H1 (cell line): ENCODE measurements around the gene SART1. TPM values are rescaled to one million over a fixed set of nuclear protein-coding genes. Genes with fewer than 3 reads are reported as not detected.
A peak's percentile ranks its signal among the peaks of the same experiment; 100 is the strongest.

Experiments used
- CTCF ChIA-PET: fragments of 300-600 bp; sonication (Branson Sonifier 250); formaldehyde crosslinking; loops from one replicate; lab custom pipeline; 2021; ENCODE audit not compliant: partially characterized antibody; lab: Charles Lee
- POLR2A ChIA-PET: fragments of 300-600 bp; sonication (Branson Sonifier 250); formaldehyde crosslinking; loops from one replicate; lab custom pipeline; 2021; ENCODE audit warnings: inconsistent platforms; ENCODE audit not compliant: partially characterized antibody; lab: Charles Lee
- DNase-seq, 2 experiments: peaks; one replicate each; pipeline versions ENCODE4 v3.0.0 to v3.0.0-alpha.2; 2010 to 2022; ENCODE audit warnings: low spot score in 2 of 2, low read depth in 1 of 2, mixed read lengths in 1 of 2
- FAIRE-seq: peaks from 2 replicates; lab custom pipeline; 2011; peaks lifted over from hg19 to GRCh38; lab: Jason Lieb, UNC
- H2AFZ ChIP-seq: 2 replicates; pipeline ENCODE4 v1.8.1; 2012; ENCODE audit warnings: low read length, inconsistent platforms
- H2AK5ac ChIP-seq: 2 replicates; pipeline ENCODE4 v1.6.1; 2013; ENCODE audit warnings: low read depth, low read length
- H2BK120ac ChIP-seq: replicated peaks from 2 replicates; pipeline ENCODE3; 2013; ENCODE audit warnings: low read depth, low read length, inconsistent platforms
- H2BK12ac ChIP-seq: 2 replicates; pipeline ENCODE4 v1.6.1; 2013; ENCODE audit warnings: low read depth, low read length
- H2BK15ac ChIP-seq: 2 replicates; pipeline ENCODE4 v1.6.1; 2013; ENCODE audit warnings: low read length
- H2BK20ac ChIP-seq: 2 replicates; pipeline ENCODE4 v1.6.1; 2013; ENCODE audit warnings: low read length
- H2BK5ac ChIP-seq: 2 replicates; pipeline ENCODE4 v1.6.1; 2013; ENCODE audit warnings: low read depth, low read length
- H3K14ac ChIP-seq: 2 replicates; pipeline ENCODE4 v1.6.1; 2013; ENCODE audit warnings: inconsistent platforms; ENCODE audit not compliant: insufficient read length
- H3K18ac ChIP-seq: 2 replicates; pipeline ENCODE4 v1.6.1; 2013; ENCODE audit warnings: low read length; ENCODE audit errors: extremely low read depth
- H3K23ac ChIP-seq: 2 replicates; pipeline ENCODE4 v1.6.1; 2013; ENCODE audit warnings: inconsistent platforms; ENCODE audit not compliant: insufficient read length
- H3K23me2 ChIP-seq: 2 replicates; pipeline ENCODE4 v1.6.1; 2013; ENCODE audit warnings: low read depth, low read length
- H3K27ac ChIP-seq: 2 replicates; pipeline ENCODE4 v1.6.1; 2011; ENCODE audit warnings: low read depth, low read length, inconsistent platforms
- H3K27me3 ChIP-seq, 4 experiments: replicated peaks in 1 of 4; 1 replicate in 1 of 4; 2 replicates in 3 of 4; pipeline versions ENCODE4 v1.6.1 to v1.8.1; 2011 to 2013; ENCODE audit warnings: low read length in 3 of 4, mild to moderate bottlenecking in 3 of 4, inconsistent platforms in 2 of 4, mixed read lengths in 2 of 4, moderate library complexity in 1 of 4; ENCODE audit not compliant: control insufficient read depth in 3 of 4, insufficient read depth in 3 of 4; ENCODE audit errors: extremely low read depth in 1 of 4
- H3K36me3 ChIP-seq, 4 experiments: 2 replicates each; pipeline versions ENCODE4 v1.6.1 to v1.8.1; 2011 to 2013; ENCODE audit warnings: mild to moderate bottlenecking in 4 of 4, low read length in 3 of 4, moderate library complexity in 2 of 4, control low read depth in 1 of 4, inconsistent platforms in 1 of 4; ENCODE audit not compliant: insufficient read depth in 4 of 4, control insufficient read depth in 2 of 4
- H3K4ac ChIP-seq: replicated peaks from 2 replicates; pipeline ENCODE3; 2013; ENCODE audit warnings: low read length, low read depth, mixed read lengths, inconsistent platforms; ENCODE audit not compliant: insufficient read length
- H3K4me1 ChIP-seq, 4 experiments: replicated peaks in 1 of 4; 1 replicate in 1 of 4; 2 replicates in 3 of 4; pipeline versions ENCODE4 v1.6.1 to v1.8.1; 2011 to 2013; ENCODE audit warnings: low read length in 3 of 4, inconsistent platforms in 2 of 4, mixed read lengths in 1 of 4; ENCODE audit not compliant: insufficient read depth in 4 of 4, control insufficient read depth in 3 of 4
- H3K4me2 ChIP-seq, 2 experiments: 2 replicates each; pipeline versions ENCODE4 v1.6.1 to v1.8.1; 2011 to 2013; ENCODE audit warnings: low read depth in 2 of 2, low read length in 2 of 2, control low read depth in 1 of 2, inconsistent platforms in 1 of 2, mild to moderate bottlenecking in 1 of 2; ENCODE audit not compliant: insufficient read depth in 1 of 2
- H3K4me3 ChIP-seq, 4 experiments: fragments of 200-600, 300-600 bp in 1 of 4; sonication (generic), shearing (Covaris generic), sonication (Bioruptor Twin) in 1 of 4; 2 replicates each; pipeline versions ENCODE4 v1.5.1 to v1.8.1; 2011 to 2016; ENCODE audit warnings: low read length in 4 of 4, low read depth in 3 of 4, control low read depth in 2 of 4, inconsistent platforms in 2 of 4, mild to moderate bottlenecking in 2 of 4, mixed read lengths in 1 of 4, moderate library complexity in 1 of 4; ENCODE audit not compliant: insufficient read depth in 2 of 4; ENCODE audit errors: extremely low read depth in 1 of 4
- H3K56ac ChIP-seq: replicated peaks from 2 replicates; pipeline ENCODE3; 2013; ENCODE audit warnings: low read depth, mild to moderate bottlenecking, mixed read lengths, low read length, inconsistent platforms; ENCODE audit not compliant: insufficient read length
- H3K79me1 ChIP-seq: 2 replicates; pipeline ENCODE4 v1.6.1; 2013; ENCODE audit warnings: low read depth, low read length, control low read depth
- H3K79me2 ChIP-seq, 2 experiments: 2 replicates each; pipeline versions ENCODE4 v1.6.1 to v1.8.1; 2012 to 2013; ENCODE audit warnings: low read length in 2 of 2, mild to moderate bottlenecking in 2 of 2, inconsistent platforms in 1 of 2; ENCODE audit not compliant: insufficient read depth in 2 of 2, control insufficient read depth in 1 of 2
- H3K9ac ChIP-seq, 4 experiments: replicated peaks in 1 of 4; 1 replicate in 1 of 4; 2 replicates in 3 of 4; pipeline versions ENCODE4 v1.6.1 to v1.8.1; 2011 to 2013; ENCODE audit warnings: low read depth in 3 of 4, low read length in 3 of 4, control low read depth in 2 of 4, mild to moderate bottlenecking in 2 of 4, moderate library complexity in 2 of 4, inconsistent platforms in 1 of 4; ENCODE audit errors: extremely low read depth in 1 of 4
- H3K9me3 ChIP-seq, 2 experiments: 2 replicates each; pipeline versions ENCODE4 v1.6.1 to v1.8.1; 2012 to 2013; ENCODE audit warnings: mild to moderate bottlenecking in 2 of 2, moderate library complexity in 2 of 2, control low read depth in 1 of 2, inconsistent platforms in 1 of 2, low read depth in 1 of 2, low read length in 1 of 2, mixed read lengths in 1 of 2; ENCODE audit not compliant: insufficient read depth in 2 of 2
- H4K20me1 ChIP-seq, 2 experiments: replicated peaks in 1 of 2; 2 replicates each; pipeline versions ENCODE3 to v1.8.1; 2011 to 2013; ENCODE audit warnings: inconsistent platforms in 2 of 2, low read length in 2 of 2, mild to moderate bottlenecking in 1 of 2; ENCODE audit not compliant: insufficient read depth in 2 of 2, control insufficient read depth in 1 of 2
- H4K5ac ChIP-seq: 2 replicates; pipeline ENCODE4 v1.6.1; 2013; ENCODE audit warnings: low read length, low read depth, mixed read lengths, inconsistent platforms; ENCODE audit not compliant: insufficient read length
- H4K8ac ChIP-seq: 2 replicates; pipeline ENCODE4 v1.8.0; 2013; ENCODE audit warnings: mild to moderate bottlenecking, moderate library complexity, low read length, inconsistent platforms; ENCODE audit not compliant: insufficient read depth; ENCODE audit errors: extremely low read depth
- H4K91ac ChIP-seq: replicated peaks from 2 replicates; pipeline ENCODE3; 2013; ENCODE audit warnings: low read length, mixed read lengths, inconsistent platforms; ENCODE audit not compliant: insufficient read length
- WGBS, 2 experiments: shearing (Covaris generic) in 1 of 2; methylation state at CpG; one replicate each; pipeline versions ENCODE4 v1.1.6 to v1.1.7; 2013 to 2015; ENCODE audit warnings: low lambda C conversion rate in 2 of 2, mixed read lengths in 2 of 2, inconsistent platforms in 1 of 2, low coverage in 1 of 2, missing lambda C conversion rate in 1 of 2; ENCODE audit not compliant: insufficient replicate concordance in 2 of 2, insufficient coverage in 1 of 2, insufficient read length in 1 of 2; ENCODE audit errors: extremely low coverage in 1 of 2, missing lambda C conversion rate in 1 of 2; 5-methylcytosine and 5-hydroxymethylcytosine counted together
- polyA plus RNA-seq, 7 experiments: library from polyadenylated mRNA; depleted of rRNA in 3 of 7; stranded (reverse) in 5 of 7; unstranded in 2 of 7; fragments of >200 nt in 5 of 7; fragments of 200-250 nt in 2 of 7; gene quantifications; 1 replicate in 5 of 7; 2 replicates in 1 of 7; 4 replicates in 1 of 7; pipeline versions ENCODE4 v1.2.1 to v1.2.3, GENCODE V29; 2011 to 2013; ENCODE audit warnings: missing spikeins in 2 of 7, mixed read lengths in 2 of 7
- total RNA-seq: library from RNA; stranded (reverse); fragmentation: NEBNext Ultra II Directional; extraction: Animal tissue kit (Norgen Biotek cat#: 25700); gene quantifications from 2 replicates; pipeline ENCODE4 v1.2.1, GENCODE V29; 2021

SART1 gene
- total and polyA plus RNA-seq, 2 of the 8 experiments (the other 6 are each of a cell fraction or from before 2014, with no cell fraction given) = 9.7 to 46.1 TPM

DNA sequence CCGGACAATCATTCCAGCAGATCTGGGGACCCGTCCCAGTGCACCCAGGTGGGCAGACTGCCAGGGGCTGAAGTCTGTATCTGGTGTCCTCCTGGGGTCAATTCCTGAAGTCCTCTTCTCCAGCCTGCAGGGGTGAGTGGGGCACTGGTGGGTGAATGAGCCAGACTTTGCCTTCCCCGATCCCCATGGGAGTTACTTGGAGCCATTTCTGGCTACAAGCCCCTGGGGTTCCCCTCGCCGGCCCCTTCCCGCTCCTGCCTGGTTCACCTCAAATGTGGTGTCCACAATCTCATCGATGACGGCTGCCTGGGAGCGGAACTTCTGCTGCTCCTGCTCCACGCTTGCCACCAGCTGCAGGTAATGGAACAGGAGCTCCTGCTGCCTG is 55.3 kb downstream of the SART1 start:
- DNase-seq = no peak
- Histone ChIP-seq H3K79me1 (no peaks in the 10 kb centered on the region), H3K4me1 (peaks cover 0 to 6% (median 2%) of the 10 kb centered on the region in 4 experiments; a peak in 3 of 7 replicates), H3K36me3 (no peaks in the 10 kb centered on the region), H2BK15ac (no peak overlapping the region), H3K14ac (no peak overlapping the region), H3K23ac (no peak overlapping the region), H2BK120ac (no peak overlapping the region), H3K4ac (peak overlapping the region; percentile 38), H3K79me2 (no peaks in the 10 kb centered on the region), H3K18ac (no peak overlapping the region), H4K20me1 (no peaks in the 10 kb centered on the region), H2AFZ (no peak overlapping the region), H3K9me3 (no peaks in the 10 kb centered on the region), H3K27ac (no peak overlapping the region), H3K23me2 (no peaks in the 10 kb centered on the region; the same call in 1 of the 2 replicates), H4K8ac (peak overlapping the region; percentile 51; the same call in 1 of the 2 replicates), H2BK20ac (no peak overlapping the region), H4K5ac (no peak overlapping the region), H4K91ac (no peak overlapping the region), H3K4me3 (no peak overlapping the region), H3K4me2 (no peak overlapping the region), H2BK5ac (no peak overlapping the region), H3K27me3 (peaks cover 4 to 18% (median 16%) of the 10 kb centered on the region in 4 experiments), H3K56ac (no peak overlapping the region), H2AK5ac (no peak overlapping the region), H3K9ac (no peak overlapping the region), H2BK12ac (no peak overlapping the region)
- ChIA-PET POLR2A (interaction anchor here (0.7 kb wide), 1 partner anchor 85 kb away, joined by 3 read pairs; no protein-coding TSS in a partner anchor), CTCF (interaction anchor here (1.1 kb wide), 1 partner anchor 129 kb away, joined by 3 read pairs; the partner anchor contains the start of gene FIBP)
- FAIRE-seq = no peak
- 92% methylated on average over 10 of the region's 10 CpGs; no CpG with 5 or more reads in 1 of the 2 experiments for WGBS, 2 experiments
